Mucosa of rectum (tissue), 2 donors: ENCODE measurements around the gene SAG.

Source experiments
- H3K27ac ChIP-seq, 2 donors: one replicate each; pipeline ENCODE4 v1.7.0; 2013; ENCODE audit warnings: inconsistent platforms in 2 of 2, low read depth in 2 of 2, low read length in 2 of 2
- H3K27me3 ChIP-seq, 2 donors: one replicate each; pipeline ENCODE4 v1.7.0; 2013; ENCODE audit warnings: low read length in 2 of 2; ENCODE audit not compliant: control insufficient read depth in 2 of 2, insufficient read depth in 2 of 2
- H3K36me3 ChIP-seq, 2 donors: one replicate each; pipeline ENCODE4 v1.7.0; 2013; ENCODE audit warnings: low read length in 2 of 2; ENCODE audit not compliant: control insufficient read depth in 2 of 2, insufficient read depth in 2 of 2
- H3K4me1 ChIP-seq, 2 donors: one replicate each; pipeline ENCODE4 v1.7.0; 2013; ENCODE audit warnings: low read length in 2 of 2, mild to moderate bottlenecking in 1 of 2; ENCODE audit not compliant: control insufficient read depth in 2 of 2, insufficient read depth in 2 of 2
- H3K4me3 ChIP-seq, 2 donors: one replicate each; pipeline ENCODE4 v1.7.0; 2013; ENCODE audit warnings: low read length in 2 of 2
- H3K9ac ChIP-seq, 2 donors: one replicate each; pipeline ENCODE4 v1.7.0; 2013; ENCODE audit warnings: low read length in 2 of 2, low read depth in 1 of 2, mild to moderate bottlenecking in 1 of 2
- H3K9me3 ChIP-seq, 2 donors: one replicate each; pipeline ENCODE4 v1.7.0; 2013; ENCODE audit warnings: low read length in 2 of 2; ENCODE audit not compliant: control insufficient read depth in 2 of 2
- donor health status: healthy.
- donor health status: Normal muscosa, but diverticular disease.

The SAG gene

GRCh38 chr2:233338812-233339368, 31.3 kb downstream of the SAG start:
- no peak overlapping the region for H3K4me3 ChIP-seq
- no peak overlapping the region for H3K27ac ChIP-seq
- H3K4me1 ChIP-seq: peaks cover 6 to 20% of the 10 kb centered on the region in 2 donors

GRCh38 chr2:233339427-233339826, 31.8 kb downstream of the SAG start:
- no peaks in the 10 kb centered on the region for H3K27me3 ChIP-seq
- no peak overlapping the region for H3K27ac ChIP-seq
- no peaks in the 10 kb centered on the region for H3K36me3 ChIP-seq
- no peaks in the 10 kb centered on the region for H3K9me3 ChIP-seq
- no peak overlapping the region for H3K9ac ChIP-seq
- no peak overlapping the region for H3K4me3 ChIP-seq
- H3K4me1 ChIP-seq: peaks cover 4 to 20% of the 10 kb centered on the region in 2 donors

More at GRCh38 chr2:233338812-233339368, 31.3 kb downstream of the SAG start:
- H3K36me3 ChIP-seq: no peaks in the 10 kb centered on the region
- no peaks in the 10 kb centered on the region for H3K9me3 ChIP-seq
- no peaks in the 10 kb centered on the region for H3K27me3 ChIP-seq
- H3K9ac ChIP-seq: no peak overlapping the region

- Histone ChIP-seq H3K4me3 (no peak overlapping the region), H3K27ac (no peak overlapping the region), H3K4me1 (peaks cover 0 to 15% of the 10 kb centered on the region in 2 donors), H3K36me3 (no peaks in the 10 kb centered on the region), H3K27me3 (no peaks in the 10 kb centered on the region), H3K9me3 (no peaks in the 10 kb centered on the region), H3K9ac (no peak overlapping the region)
Measured at GRCh38 chr2:233341296-233341695, 33.7 kb downstream of the SAG start.

- Histone ChIP-seq H3K4me3 (no peak overlapping the region), H3K27me3 (no peaks in the 10 kb centered on the region), H3K9ac (no peak overlapping the region), H3K4me1 (peaks cover 0 to 8% of the 10 kb centered on the region in 2 donors), H3K36me3 (no peaks in the 10 kb centered on the region), H3K9me3 (no peaks in the 10 kb centered on the region), H3K27ac (no peak overlapping the region)
Measured at GRCh38 chr2:233342301-233342700, 34.7 kb downstream of the SAG start.

- H3K36me3 ChIP-seq: no peaks in the 10 kb centered on the region
- H3K4me3 ChIP-seq: no peak overlapping the region
- no peaks in the 10 kb centered on the region for H3K9me3 ChIP-seq
- no peaks in the 10 kb centered on the region for H3K27me3 ChIP-seq
- peaks cover 4 to 8% of the 10 kb centered on the region in 2 donors for H3K4me1 ChIP-seq
- no peak overlapping the region for H3K27ac ChIP-seq
- H3K9ac ChIP-seq: no peak overlapping the region
Measured at GRCh38 chr2:233343171-233343705, 35.6 kb downstream of the SAG start.

GRCh38 chr2:233346376-233346775, 38.8 kb downstream of the SAG start:
- Histone ChIP-seq H3K9me3 (no peaks in the 10 kb centered on the region), H3K9ac (no peak overlapping the region), H3K27me3 (no peaks in the 10 kb centered on the region), H3K36me3 (no peaks in the 10 kb centered on the region), H3K4me1 (peaks cover 31 to 37% of the 10 kb centered on the region in 2 donors), H3K4me3 (no peak overlapping the region), H3K27ac (no peak overlapping the region)

GRCh38 chr2:233346930-233347329, 39.3 kb downstream of the SAG start:
- H3K4me1 ChIP-seq: peaks cover 31 to 38% of the 10 kb centered on the region in 2 donors
- H3K36me3 ChIP-seq: no peaks in the 10 kb centered on the region
- H3K27me3 ChIP-seq: no peaks in the 10 kb centered on the region
- no peaks in the 10 kb centered on the region for H3K9me3 ChIP-seq
- H3K4me3 ChIP-seq: no peak overlapping the region
- H3K9ac ChIP-seq: no peak overlapping the region
- H3K27ac ChIP-seq: no peak overlapping the region

- Histone ChIP-seq H3K36me3 (no peaks in the 10 kb centered on the region), H3K27me3 (no peaks in the 10 kb centered on the region), H3K27ac (peak overlapping the region; percentile 59 to 85), H3K4me1 (peaks cover 41 to 51% of the 10 kb centered on the region in 2 donors), H3K4me3 (peak overlapping the region; percentile 38 to 52), H3K9me3 (no peaks in the 10 kb centered on the region), H3K9ac (peak overlapping the region in 1 of 2 donors; percentile 40)
Measured at GRCh38 chr2:233349005-233349998, 41.7 kb downstream of the SAG start.

GRCh38 chr2:233350708-233351107, 43.1 kb downstream of the SAG start:
- peaks cover 46 to 56% of the 10 kb centered on the region in 2 donors for H3K4me1 ChIP-seq
- H3K27ac ChIP-seq: peak overlapping the region; percentile 43 to 68
- H3K27me3 ChIP-seq: no peaks in the 10 kb centered on the region
- H3K9me3 ChIP-seq: no peaks in the 10 kb centered on the region
- no peak overlapping the region for H3K4me3 ChIP-seq
- no peaks in the 10 kb centered on the region for H3K36me3 ChIP-seq
- no peak overlapping the region for H3K9ac ChIP-seq

GRCh38 chr2:233351423-233351822, 43.8 kb downstream of the SAG start:
- Histone ChIP-seq H3K4me3 (no peak overlapping the region), H3K9me3 (no peaks in the 10 kb centered on the region), H3K27me3 (no peaks in the 10 kb centered on the region), H3K4me1 (peaks cover 51 to 56% of the 10 kb centered on the region in 2 donors), H3K36me3 (no peaks in the 10 kb centered on the region), H3K27ac (no peak overlapping the region), H3K9ac (no peak overlapping the region)
